ENCODE data around the gene RBM42. TPM values are rescaled to one million over a fixed set of nuclear protein-coding genes. Genes with fewer than 3 reads are reported as not detected.
A peak's percentile ranks its signal among the peaks of the same experiment; 100 is the strongest.

Gene RBM42
- total and polyA plus RNA-seq, 2 of the 13 experiments (the other 11 are each of a cell fraction or from before 2014, with no cell fraction given), result 27.2 to 55.3 TPM

- TF ChIP-seq GABPB1 (CRISPR knock-in tag; IDR thresholded peaks at IDR 0.05), result peak; percentile 92
- peak; percentile 49 for TF ChIP-seq ZNF574 (CRISPR knock-in tag; IDR thresholded peaks at IDR 0.05)
- 0 out of 2 replicates have a peak, but pooled peaks have one; percentile 27 for TF ChIP-seq ZNF501 (CRISPR knock-in tag; IDR thresholded peaks at IDR 0.05)
- no peak for TF ChIP-seq PAXIP1 (CRISPR knock-in tag; conservative IDR thresholded peaks at IDR 0.05)
- TF ChIP-seq PBX3 (CRISPR knock-in tag; IDR thresholded peaks at IDR 0.05; ENCODE audit: borderline replicate concordance), result peak; percentile 65; the same call in 1 of the 2 replicates
- peak; percentile 59; the same call in 1 of the 2 replicates for TF ChIP-seq NR2C2 (CRISPR knock-in tag; IDR thresholded peaks at IDR 0.05; ENCODE audit: borderline replicate concordance)
- TF ChIP-seq KDM2A (CRISPR knock-in tag; IDR thresholded peaks at IDR 0.05; ENCODE audit: borderline replicate concordance, low read depth), result peak; percentile 35; the same call in 1 of the 2 replicates
- 0 out of 2 replicates have a peak, but pooled peaks have one; percentile 27 for TF ChIP-seq ZNF609 (CRISPR knock-in tag; IDR thresholded peaks at IDR 0.05; ENCODE audit: borderline replicate concordance)
These were observed 19.5 kb downstream of the RBM42 start, which contains the start of gene COX6B1 (continued) for GRCh38 chr19:35648017-35648961.
